ENCODE measurements around the gene GRIP2.

Gene GRIP2

DNA sequence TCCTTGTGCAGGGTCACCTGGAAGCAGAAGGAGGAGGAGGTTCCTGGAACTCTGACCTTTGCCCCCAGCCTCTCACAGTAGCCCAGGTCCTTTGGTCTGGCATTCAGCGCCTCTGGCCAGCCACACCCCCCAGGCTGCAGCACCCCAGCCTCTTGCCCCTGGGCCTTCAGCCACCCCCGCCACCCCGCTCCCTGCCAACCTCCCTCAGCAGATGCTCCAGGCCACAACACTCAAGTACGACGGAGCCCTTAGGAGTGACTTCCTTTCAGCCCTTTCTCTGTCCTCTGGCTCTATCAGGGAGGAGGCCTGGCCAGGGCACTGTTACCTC, 45.2 kb downstream of the GRIP2 start:
- FAIRE-seq (no peak), DNase-seq (ENCODE audit: insufficient read length, low spot score) (no peak)
- TF ChIP-seq TAF1 (IDR thresholded peaks at IDR 0.05; ENCODE audit: low read depth, low read length): no peak

DNA sequence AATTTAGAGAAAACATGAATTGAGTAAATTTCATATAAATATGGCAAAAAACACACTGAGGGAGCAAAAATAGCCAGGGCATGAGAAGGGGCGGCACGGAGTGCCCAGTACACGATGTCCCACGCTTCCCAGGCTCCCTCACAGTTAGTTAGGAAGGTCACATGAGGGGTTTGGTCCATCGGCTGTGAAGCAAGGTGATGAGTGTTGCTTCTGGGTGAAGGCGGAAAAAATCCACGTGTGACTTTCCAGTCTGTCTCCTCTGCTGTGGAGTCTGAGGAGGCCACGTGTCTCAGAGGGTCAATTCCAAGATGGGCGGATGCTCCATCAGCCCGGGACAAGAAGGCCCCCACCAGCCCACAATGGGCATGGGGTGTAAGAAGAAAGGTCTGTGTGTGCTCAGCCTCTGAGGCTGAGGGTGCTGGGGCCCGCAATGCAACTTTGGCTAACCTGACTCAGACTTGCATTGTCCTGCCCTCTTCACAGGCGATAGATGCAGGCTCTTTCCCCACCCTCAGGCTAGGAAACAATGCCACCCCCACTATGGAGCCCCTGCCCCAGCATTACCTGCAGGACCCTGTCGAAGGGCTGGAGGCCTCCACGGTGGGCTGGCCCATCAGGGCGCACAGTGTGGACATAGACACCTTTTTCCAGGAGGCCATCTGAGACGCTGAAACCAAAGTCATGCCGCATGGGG, 45.7 kb downstream of the GRIP2 start:
- FAIRE-seq (no peak), DNase-seq (ENCODE audit: insufficient read length, low spot score) (no peak)
- no peak for TF ChIP-seq POLR2A (IDR thresholded peaks at IDR 0.05; ENCODE audit: low read depth, low read length)
- no peak for TF ChIP-seq PAX5 (IDR thresholded peaks at IDR 0.05; ENCODE audit: insufficient read depth, low read length, severe bottlenecking)
- TF ChIP-seq POU2F2 (IDR thresholded peaks at IDR 0.05; ENCODE audit: low read depth, low read length): no peak
- TF ChIP-seq TAF1 (IDR thresholded peaks at IDR 0.05; ENCODE audit: low read depth, low read length): no peak
- TF ChIP-seq SPI1 (IDR thresholded peaks at IDR 0.05; ENCODE audit: low read depth, low read length): no peak
- TF ChIP-seq POLR2AphosphoS5 (IDR thresholded peaks at IDR 0.05; ENCODE audit: low read depth, low read length): no peak

DNA sequence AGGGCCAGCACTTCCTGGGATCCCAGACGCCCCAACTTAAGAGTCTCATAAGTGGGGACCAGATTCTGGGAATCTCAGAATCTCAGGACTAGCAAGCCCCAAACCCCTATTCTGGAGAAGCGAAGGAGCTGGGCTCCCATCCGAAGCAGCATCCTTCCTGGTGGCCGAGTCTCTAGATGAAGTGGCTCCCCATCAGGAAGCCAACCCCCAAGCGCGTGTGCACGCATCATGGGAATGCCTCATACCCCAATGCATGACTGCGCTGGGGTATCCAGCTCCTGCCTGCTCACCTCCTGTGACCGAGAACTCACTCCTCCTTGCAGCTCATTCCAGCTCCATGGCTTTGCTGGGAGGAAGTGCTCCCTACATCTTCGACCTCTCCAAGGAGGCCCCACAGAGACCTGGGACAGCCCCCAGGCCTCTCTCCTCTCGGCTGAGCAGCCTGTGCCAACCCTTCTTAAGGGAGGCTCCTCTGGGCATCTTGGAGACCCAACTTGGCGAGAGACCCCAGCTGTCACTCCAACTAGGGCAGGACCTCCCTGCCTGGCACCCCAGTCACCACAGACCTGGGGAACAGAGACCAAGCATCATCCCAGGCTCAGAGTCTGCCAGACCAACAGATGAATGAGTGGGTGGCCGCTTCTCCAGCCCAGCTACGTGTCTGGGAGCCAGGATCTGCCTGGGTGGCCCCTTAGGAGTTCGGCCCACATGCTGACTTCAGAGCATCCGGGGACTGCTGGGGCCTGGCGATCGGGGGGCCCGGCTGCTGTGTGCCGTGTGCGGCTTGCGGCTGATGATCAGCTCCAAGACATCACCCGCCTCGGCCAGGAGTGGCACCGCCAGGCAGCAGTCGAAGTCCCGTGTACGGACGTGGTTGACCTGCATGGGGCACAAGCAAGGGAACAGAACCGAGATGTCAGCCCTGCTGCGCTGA, 46.9 kb downstream of the GRIP2 start:
- FAIRE-seq (no peak), DNase-seq (ENCODE audit: insufficient read length, low spot score) (no peak)
- TF ChIP-seq POLR2AphosphoS5 (IDR thresholded peaks at IDR 0.05; ENCODE audit: low read depth, low read length) (no peak), POLR2A (IDR thresholded peaks at IDR 0.05; ENCODE audit: low read depth, low read length) (no peak), POU2F2 (IDR thresholded peaks at IDR 0.05; ENCODE audit: low read depth, low read length) (no peak), TAF1 (IDR thresholded peaks at IDR 0.05; ENCODE audit: low read depth, low read length) (no peak), SPI1 (IDR thresholded peaks at IDR 0.05; ENCODE audit: low read depth, low read length) (no peak), PAX5 (IDR thresholded peaks at IDR 0.05; ENCODE audit: insufficient read depth, low read length, severe bottlenecking) (no peak)

DNA sequence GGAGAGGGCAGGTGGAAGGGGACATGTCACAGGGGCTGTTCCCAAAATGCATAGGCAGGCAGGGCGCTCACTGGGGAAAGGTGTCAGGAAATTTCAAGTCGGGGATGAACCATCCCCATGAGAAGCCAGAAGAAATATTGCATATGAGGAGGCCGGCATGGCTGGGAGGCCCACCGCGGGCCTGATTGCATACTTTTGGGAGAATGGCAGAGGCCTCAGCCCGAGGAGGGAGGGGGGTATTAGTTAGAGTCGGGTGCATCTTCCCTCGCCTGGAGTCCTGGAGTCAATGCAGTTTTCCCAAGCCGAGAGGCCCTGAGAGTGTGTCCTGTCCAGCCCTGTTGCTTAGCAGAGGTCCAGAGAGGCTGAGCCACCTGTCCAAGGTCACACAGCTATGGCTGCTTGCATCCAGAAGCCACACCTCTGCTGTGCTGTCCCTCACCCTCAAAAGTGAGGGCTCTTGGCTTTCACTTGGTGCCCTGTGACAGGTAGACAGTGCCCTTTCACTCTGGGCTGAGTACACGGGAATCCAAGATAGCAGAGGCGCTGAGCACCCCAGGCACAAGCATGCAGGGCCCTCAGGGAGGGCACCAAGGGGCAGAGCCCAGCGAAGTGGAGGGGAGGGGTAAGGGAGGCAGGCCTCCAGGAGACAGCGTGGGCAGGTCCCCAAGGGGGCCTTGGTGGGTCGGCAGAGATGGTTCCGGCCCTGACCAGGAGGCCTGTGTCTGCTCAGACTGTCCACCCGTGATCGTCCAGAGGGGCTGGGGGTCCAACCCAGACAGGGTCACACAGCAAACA, 48.5 kb downstream of the GRIP2 start:
- no peak for DNase-seq (ENCODE audit: insufficient read length, low spot score)
- FAIRE-seq: no peak
- no peak for TF ChIP-seq PAX5 (IDR thresholded peaks at IDR 0.05; ENCODE audit: insufficient read depth, low read length, severe bottlenecking)

DNA sequence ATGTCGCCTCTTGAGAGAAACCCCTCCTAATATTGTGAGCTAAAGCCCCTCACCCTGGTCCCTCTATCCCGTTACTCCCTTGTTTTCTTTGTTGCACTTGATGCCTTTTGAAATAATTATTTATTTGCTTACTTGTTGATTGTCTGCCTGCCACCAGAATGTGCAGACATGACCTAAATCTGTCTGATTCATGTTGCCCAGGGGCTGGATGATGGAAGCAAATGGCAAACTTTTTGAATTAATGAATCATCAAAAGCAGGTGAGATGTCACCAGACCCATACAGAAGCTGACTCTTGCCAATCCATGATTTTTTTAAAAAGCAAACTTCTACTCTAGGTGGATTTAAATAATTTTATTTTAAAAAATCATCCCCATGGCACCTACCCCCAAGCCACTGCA, 49.3 kb downstream of the GRIP2 start:
- TF ChIP-seq TAF1 (IDR thresholded peaks at IDR 0.05; ENCODE audit: low read depth, low read length) (no peak), PAX5 (IDR thresholded peaks at IDR 0.05; ENCODE audit: insufficient read depth, low read length, severe bottlenecking) (no peak), POU2F2 (IDR thresholded peaks at IDR 0.05; ENCODE audit: low read depth, low read length) (no peak), SPI1 (IDR thresholded peaks at IDR 0.05; ENCODE audit: low read depth, low read length) (no peak), POLR2A (IDR thresholded peaks at IDR 0.05; ENCODE audit: low read depth, low read length) (no peak), POLR2AphosphoS5 (IDR thresholded peaks at IDR 0.05; ENCODE audit: low read depth, low read length) (no peak)
- DNase-seq (ENCODE audit: insufficient read length, low spot score): no peak
- FAIRE-seq: no peak

DNA sequence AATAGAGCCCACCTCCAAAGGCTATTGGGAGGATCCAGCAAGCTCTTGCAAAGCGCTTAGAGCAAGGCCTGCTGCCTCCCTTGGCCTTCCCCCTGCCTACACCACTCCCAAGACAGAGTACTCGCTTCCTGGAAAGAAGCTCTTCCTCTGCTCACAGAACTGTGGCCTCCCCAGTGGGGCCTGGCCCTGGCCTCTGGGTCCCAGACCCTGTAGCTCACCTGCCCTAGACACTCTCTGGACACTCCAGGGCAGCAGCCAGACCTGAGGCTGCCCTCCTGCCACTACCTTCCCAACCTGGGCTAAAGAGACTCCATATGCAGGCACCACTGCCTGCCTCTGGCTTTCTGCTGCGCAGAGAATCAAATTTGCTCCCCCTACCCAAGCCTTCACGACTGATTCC, 49.9 kb downstream of the GRIP2 start:
- FAIRE-seq: no peak
- TF ChIP-seq TAF1 (IDR thresholded peaks at IDR 0.05; ENCODE audit: low read depth, low read length) (no peak), POLR2AphosphoS5 (IDR thresholded peaks at IDR 0.05; ENCODE audit: low read depth, low read length) (no peak), POU2F2 (IDR thresholded peaks at IDR 0.05; ENCODE audit: low read depth, low read length) (no peak), PAX5 (IDR thresholded peaks at IDR 0.05; ENCODE audit: insufficient read depth, low read length, severe bottlenecking) (no peak), POLR2A (IDR thresholded peaks at IDR 0.05; ENCODE audit: low read depth, low read length) (no peak), SPI1 (IDR thresholded peaks at IDR 0.05; ENCODE audit: low read depth, low read length) (no peak)
- no peak for DNase-seq (ENCODE audit: insufficient read length, low spot score)

DNA sequence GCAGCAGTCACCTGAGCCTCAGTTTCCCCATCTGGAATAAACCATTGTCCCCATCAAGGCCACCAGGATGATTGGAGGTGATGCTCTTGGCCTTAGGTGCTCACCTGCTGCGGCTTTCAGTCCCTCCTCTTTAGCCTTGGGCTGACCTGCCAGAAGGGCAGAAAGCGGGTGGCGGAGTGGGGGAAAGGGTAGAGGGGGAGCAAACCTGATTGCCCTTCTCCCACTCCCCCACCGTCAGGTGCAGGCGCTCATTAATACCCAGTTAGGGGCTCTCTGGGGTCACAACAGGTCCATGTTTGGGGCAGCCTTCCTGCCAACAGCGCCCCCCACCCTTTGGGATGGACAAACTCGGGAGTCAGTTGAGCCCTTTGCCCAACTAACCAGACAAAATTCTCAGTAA, 50.5 kb downstream of the GRIP2 start:
- DNase-seq (ENCODE audit: insufficient read length, low spot score) (no peak), FAIRE-seq (no peak)
- TF ChIP-seq SPI1 (IDR thresholded peaks at IDR 0.05; ENCODE audit: low read depth, low read length) (no peak), POLR2A (IDR thresholded peaks at IDR 0.05; ENCODE audit: low read depth, low read length) (no peak), TAF1 (IDR thresholded peaks at IDR 0.05; ENCODE audit: low read depth, low read length) (no peak), POU2F2 (IDR thresholded peaks at IDR 0.05; ENCODE audit: low read depth, low read length) (no peak), PAX5 (IDR thresholded peaks at IDR 0.05; ENCODE audit: insufficient read depth, low read length, severe bottlenecking) (no peak), POLR2AphosphoS5 (IDR thresholded peaks at IDR 0.05; ENCODE audit: low read depth, low read length) (no peak)

DNA sequence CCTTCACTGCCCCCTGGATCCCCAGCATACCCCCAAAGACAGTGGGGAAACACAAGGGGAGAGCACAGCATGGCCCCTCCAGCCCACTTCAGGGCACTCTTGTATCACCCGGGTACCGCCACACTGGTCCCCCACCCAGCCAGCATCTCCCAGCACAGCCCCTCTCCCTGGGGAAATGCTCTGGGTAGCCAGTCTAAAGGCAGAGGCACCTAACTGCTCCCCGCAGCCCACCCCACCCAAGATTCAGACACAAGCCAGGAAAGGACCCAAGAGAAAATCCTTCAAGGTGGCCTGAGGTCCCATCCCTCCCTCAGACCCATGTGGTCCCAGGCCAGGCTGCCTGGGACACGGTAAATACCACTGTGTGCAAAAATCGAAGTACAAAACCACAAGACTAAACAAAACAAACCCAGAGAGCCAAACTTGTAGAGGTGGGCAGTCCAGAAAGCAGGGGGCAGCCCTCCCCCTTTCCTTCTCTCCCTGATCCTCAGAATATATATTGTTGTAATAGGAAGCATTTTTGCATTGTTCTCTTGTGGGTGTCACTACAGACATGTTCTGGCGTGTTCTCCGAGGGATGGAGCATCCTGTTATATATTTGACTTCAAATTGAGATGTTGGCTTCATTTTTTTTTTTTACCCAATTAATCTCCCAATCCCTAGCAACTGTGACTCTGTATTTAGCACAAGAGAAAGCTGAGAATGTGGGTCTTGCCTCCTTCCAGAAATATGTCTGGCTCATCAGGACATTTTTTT, 51.7 kb downstream of the GRIP2 start:
- TF ChIP-seq POU2F2 (IDR thresholded peaks at IDR 0.05; ENCODE audit: low read depth, low read length) (no peak), SPI1 (IDR thresholded peaks at IDR 0.05; ENCODE audit: low read depth, low read length) (no peak), POLR2A (IDR thresholded peaks at IDR 0.05; ENCODE audit: low read depth, low read length) (no peak), PAX5 (IDR thresholded peaks at IDR 0.05; ENCODE audit: insufficient read depth, low read length, severe bottlenecking) (no peak), POLR2AphosphoS5 (IDR thresholded peaks at IDR 0.05; ENCODE audit: low read depth, low read length) (no peak), TAF1 (IDR thresholded peaks at IDR 0.05; ENCODE audit: low read depth, low read length) (no peak)
- no peak for FAIRE-seq
- DNase-seq (ENCODE audit: insufficient read length, low spot score): no peak

DNA sequence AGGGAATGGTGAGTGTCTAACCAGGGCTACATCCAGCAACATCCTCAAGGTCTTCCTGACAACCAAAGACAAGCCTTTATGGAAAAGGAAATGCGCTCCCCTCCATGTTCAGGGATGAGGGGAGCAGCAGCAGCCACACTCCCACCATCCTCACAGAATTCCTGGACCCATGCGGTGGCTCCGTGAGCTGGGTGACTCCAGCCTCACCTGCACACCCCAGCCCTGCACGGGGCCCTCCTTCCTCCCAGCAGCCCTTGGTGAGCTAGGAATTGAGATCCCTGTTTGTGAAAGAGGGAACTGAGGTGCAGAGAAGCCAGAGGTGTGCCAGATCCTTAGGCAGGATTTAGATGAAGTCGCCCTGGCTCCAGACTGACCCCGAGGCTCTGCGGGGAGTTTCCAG, 52.3 kb downstream of the GRIP2 start:
- no peak for TF ChIP-seq POU2F2 (IDR thresholded peaks at IDR 0.05; ENCODE audit: low read depth, low read length)
- DNase-seq (ENCODE audit: insufficient read length, low spot score) (no peak), FAIRE-seq (no peak)
